HG03558 (cell line): ENCODE results near the gene FRAS1.
"Not testable (repeated sequence)": the region's sequence is repeated elsewhere in the genome, so short reads cannot be mapped to it uniquely, and the experiment has no call there.

Source experiments
- ATAC-seq: cut with Tn5 transposase; IDR thresholded peaks from one replicate; pipeline ENCODE4 v1.9.1; 2021; ENCODE audit warnings: moderate number of reproducible peaks; ENCODE audit not compliant: unreplicated experiment; ENCODE audit errors: extremely low read depth

FRAS1 gene

DNA sequence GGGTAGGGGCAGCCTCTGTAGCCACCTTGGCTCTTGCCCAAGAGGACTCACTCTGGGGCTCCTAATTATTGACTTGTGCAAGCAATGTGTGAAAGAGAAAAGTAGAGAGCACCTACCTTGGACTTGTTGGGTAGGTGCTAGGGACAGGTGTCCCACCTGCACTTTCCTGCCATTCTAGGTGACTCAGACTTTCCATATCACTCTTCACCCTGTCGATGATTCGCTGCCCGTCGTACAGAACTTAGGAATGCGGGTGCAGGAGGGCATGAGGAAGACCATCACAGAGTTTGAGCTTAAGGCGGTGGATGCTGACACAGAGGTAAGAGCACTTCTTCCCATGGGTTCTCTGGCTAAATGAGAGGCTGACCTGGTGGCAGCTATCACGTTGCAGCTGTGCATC, 407.1 kb downstream of the FRAS1 start:
- ATAC-seq = no peak

DNA sequence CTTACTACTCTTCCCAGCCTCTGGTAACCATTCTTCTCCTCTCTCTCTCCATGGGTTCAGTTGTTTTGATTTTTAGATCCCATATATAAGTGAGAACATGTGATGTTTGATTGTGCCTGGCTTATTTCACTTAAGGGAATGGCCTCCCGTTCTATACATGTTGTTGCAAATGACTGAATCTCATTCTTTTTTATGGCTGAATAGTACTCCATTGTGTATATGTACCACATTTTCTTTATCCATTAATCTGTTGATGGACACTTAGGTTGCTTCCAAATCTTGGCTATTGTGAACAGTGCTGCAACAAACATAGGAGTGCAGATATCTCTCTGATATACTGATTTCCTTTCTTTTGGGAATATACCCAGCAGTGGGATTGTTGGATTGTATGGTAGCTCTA, 410.1 kb downstream of the FRAS1 start:
- ATAC-seq = not testable (repeated sequence)

DNA sequence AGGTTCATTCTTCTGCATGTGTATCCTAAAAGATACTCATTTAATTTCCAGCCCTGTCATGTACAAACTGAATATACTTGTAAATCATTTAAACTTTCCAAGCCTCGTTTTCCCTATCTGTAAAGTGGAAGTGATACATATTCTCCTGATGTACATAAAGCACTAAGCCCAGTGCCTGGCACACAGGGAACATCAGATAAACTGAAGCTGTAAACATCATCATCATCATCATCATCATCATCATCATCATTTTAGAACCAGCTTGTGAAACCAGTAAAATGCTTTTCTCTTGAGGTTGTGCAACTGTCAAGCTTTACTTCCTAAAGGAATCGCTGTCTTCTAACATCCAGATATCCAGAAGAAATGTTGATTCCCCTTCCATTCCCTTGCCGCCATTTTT, 411.1 kb downstream of the FRAS1 start:
- ATAC-seq = no peak

DNA sequence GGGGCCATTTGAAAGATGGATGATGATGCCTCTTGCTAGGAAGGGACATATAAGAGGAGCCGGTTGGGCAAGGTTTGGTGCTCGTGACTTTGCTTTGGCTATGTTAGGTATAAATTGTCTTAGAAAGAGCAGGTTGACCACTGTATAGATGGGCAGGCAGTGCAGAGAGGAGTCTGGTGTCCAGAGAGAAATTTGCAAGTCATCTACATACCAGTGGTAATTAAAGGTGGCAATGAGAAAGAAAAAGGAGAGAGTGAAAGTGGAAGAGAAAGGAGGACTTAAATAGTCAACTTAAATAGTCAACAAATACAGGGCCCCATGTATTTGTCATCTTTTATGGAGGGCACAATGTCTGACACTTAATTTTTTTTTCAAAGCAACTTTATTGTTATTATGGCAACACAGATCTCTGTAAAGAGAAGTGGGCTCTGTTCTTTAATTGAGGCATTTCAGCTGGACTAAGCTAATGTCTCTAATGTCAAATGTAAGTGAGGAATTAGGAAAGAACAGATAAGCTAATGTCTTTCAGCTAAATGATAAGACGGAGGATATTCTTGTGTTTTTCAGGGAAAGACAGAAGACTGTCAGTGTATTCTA, 419.1 kb downstream of the FRAS1 start:
- ATAC-seq = no peak

DNA sequence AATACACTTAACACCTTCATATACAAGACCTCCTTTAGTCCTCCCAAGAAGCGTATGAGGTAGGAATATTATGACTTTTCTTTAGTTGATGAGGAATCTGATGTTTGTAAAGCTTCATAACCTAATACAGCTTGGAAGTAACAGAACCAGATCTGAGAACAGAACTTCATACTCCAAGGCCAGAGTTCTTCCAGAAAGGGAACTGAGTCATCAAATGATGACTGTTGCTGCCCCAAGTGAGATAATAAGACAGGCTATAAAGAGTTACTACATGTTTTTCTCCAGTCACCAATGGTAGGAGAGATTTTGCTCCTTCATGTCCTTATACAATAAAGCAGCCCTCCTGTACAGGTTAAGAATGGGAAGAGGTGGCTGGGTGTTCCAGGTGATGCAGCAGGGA, 420.2 kb downstream of the FRAS1 start:
- ATAC-seq = no peak

DNA sequence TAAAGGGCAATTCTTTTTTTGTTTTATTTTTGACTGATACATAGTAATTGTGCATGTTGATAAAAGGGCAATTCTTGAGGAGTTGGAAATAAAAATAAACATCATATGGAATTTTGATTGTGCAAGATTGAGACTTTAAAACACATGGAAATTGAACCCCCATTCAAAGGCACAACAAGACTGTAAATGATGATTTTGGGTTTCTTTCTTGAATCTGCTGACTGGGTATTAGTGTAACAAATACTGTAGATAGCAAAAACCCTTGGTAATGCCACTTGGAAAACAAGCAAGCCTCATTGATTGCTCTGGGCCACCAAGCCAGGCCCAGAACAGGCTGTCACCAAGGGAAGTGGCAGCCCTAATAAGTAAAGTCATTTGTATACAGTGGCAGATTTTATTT, 421.4 kb downstream of the FRAS1 start:
- ATAC-seq = no peak

DNA sequence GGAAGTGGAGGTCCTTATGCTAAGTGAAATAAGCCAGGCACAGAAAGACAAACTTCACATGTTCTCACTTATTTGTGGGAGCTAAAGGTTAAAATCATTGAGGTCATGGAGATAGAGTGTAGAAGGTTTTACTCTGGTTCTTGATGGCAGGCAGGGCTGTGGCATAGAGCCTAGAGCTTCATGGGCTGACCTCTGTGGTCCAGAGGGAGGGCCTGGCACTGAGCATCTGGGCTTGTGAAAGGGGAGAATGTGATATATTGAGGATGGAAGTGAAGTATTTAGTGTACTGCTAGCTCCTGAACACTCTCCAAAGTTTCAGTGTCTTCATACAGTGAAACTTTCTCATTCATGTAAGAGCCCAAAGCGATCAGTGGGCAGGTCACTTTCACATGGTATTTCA, 423.2 kb downstream of the FRAS1 start:
- ATAC-seq = no peak

DNA sequence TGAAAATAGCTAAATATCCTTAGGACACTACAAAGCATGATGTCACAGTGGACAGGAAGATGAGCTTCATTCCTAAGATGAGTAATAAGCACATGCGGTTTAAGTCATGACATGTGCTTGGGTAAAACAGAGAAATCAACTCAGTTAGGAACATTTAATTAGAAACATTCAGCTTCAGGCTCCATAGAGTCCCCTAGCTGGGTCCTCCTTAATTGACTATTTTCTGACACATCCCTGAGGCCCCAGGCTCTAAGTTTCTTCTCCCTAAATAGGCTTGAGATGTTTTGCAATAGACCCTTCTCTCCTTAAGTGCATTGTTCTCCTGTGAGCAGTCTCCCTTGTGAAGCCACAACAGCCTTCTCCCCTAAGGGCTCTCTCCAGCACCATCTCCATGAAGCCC, 424.1 kb downstream of the FRAS1 start:
- ATAC-seq = no peak

DNA sequence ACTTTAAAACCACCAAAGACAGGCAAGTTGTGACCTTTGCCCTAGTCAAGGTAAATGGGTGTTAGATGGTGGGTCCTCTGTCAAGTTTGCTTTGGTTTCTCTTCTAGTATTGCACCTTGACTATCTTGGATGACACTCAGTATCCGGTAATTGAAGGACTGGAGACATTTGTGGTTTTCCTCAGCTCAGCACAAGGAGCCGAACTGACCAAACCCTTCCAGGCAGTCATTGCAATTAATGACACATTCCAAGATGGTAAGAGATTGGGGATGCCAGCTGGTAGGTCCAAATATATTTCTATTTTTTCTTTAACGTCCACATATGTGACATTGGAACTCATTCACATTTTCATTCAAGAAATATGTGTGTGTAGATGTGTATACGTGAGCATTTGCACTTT, 425.2 kb downstream of the FRAS1 start:
- no peak for ATAC-seq

DNA sequence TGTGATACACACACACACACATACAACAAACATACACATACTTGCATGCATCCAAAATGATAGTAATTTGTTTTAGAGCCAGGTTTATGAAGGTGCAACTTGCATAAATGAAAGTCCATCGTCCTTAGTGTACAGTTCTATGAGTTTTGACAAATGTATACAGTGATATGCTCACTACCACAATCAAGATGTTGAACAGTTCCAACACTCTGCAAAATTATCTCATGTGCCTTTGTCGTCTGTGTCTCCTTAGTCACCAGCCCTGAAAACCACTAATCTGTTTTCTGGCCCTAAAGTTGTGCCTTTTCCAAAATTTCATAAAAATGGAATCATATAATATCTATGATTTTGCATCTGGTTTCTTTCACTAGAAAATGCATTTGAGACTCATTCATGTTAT, 426.7 kb downstream of the FRAS1 start:
- ATAC-seq = no peak

DNA sequence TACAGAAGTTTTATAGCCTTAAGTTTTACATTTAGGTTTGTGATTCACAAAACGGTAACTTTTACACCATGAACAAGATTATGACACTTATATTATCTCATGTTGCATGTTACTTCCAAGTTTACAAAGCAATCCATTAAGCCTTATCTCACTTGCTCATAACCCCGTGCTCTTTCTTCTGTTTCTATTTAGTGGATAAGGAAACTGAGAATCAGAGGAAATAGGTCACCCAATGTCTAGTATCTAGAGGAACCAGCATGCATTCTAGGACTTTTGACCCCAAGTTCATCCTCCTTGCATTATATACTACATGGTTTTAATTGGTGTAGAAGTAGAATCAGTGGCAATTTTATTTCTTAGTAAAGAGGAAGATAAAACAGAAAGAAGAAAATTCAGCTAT, 427.5 kb downstream of the FRAS1 start:
- ATAC-seq = no peak

DNA sequence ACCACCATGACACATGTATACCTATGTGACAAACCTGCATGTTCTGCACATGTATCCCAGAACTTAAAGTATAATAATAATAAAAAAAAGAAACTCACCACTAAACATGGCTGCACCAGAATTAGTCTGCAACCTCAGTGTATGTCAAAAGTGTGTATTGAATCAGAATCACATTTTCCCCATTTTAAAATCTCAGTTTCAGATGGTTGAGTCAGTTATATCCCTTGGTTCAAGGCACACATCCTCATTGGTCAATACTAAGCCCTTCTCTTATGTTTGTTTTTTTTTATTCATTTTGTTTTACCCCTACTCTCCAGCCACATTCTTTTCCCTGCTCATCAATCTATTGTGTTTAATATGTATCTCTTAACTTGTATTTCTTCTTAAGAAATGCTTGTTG, 436.6 kb downstream of the FRAS1 start:
- no peak for ATAC-seq

DNA sequence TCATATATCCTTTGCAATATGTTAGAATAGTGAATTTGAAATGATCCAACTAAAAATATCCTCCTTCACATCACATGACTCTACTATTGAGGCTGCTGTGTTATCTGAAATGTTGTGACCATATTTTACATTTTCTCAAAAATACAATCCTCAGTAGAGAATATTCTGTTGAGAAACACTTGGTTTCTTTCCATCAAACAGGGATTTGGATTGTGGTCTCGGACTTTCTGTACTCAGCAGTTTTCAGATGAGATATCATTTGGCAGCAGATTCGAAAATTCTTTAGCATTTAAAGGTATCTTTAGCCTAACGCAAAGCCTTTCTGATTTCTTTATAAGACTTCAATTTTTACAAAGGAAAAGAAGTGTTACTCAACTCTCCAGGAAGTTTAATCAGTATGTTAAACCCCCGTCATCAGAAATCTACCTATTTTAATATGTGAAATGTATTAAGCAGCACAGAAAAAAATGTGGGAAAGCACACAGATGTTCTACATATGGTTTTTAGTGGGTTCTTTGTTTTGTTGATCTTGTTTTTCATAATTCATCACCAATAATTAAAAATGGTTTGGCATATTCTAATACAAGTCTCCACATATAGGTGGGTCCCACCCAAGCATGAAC, 439.0 kb downstream of the FRAS1 start:
- no peak for ATAC-seq

DNA sequence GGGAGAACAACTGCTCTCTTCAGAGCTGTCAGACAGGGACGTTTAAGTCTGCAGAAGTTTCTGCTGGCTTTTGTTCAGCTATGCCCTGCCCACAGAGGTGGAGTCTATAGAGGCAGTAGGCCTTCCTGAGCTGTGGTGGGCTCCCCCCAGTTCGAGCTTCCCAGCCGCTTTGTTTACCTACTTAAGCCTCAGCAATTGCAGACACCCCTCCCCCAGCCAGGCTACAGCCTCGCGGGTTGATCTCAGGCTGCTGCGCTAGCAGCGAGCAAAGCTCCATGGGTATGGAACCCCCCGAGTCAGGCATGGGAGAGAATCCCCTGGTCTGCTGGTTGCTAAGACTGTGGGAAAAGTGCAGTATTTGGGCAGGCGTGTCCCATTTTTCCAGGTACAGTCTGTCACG, 449.1 kb downstream of the FRAS1 start:
- not testable (repeated sequence) for ATAC-seq

DNA sequence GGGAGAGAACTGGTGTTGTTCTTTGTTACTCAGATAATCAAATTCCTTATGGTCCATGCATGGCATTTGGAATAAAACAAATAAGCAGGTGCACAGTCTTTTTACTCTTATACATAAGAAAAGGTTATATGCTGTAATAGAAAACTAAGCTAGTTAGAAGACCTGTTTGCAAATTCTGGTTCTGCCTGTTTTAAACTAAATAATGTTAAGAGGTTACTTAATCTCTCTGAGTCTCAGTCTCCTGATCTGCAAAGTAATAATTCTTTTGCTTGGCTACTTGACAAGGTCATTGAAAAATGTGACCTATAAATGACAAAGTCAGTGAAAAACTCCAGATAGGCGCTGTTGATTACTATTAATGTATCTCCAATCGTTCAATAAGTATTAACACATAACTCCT, 451.9 kb downstream of the FRAS1 start:
- no peak for ATAC-seq

DNA sequence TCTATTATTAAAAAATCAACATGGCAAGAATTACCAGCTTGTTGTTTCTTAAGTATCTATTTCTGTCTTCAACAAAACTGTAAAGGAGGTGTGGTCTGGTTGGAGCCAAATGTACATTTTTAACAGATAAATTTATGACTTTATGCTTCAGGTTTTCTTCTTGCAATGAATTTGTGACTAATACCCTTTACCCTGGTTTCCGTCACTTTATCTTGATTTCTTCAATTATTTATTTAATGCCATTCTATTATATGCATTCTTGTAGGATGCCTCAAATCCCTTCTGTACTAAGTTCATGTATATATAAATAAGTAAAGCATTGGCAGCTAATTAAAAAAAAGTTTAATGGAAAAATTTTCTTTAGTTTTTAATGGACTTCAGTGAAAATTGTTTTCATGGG, 453.0 kb downstream of the FRAS1 start:
- ATAC-seq = no peak

DNA sequence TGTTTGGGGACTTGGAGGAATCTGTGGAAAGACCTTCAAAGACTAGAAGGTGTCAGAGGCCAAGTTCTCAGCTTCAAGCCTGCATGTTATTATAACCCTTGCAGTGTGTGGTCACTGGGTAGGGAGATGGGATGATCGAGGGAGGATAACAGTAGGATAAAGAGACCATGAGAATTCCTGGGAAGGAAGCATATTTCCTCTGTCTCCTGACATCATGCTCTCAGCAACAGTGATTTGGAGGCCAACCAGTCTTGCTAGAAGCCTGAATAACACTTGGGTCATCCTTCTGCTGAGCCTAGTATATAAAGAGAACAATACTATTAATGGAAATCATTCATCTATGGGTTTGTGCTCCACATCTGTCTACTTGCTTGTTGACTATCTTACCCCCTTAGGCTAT, 453.6 kb downstream of the FRAS1 start:
- no peak for ATAC-seq

DNA sequence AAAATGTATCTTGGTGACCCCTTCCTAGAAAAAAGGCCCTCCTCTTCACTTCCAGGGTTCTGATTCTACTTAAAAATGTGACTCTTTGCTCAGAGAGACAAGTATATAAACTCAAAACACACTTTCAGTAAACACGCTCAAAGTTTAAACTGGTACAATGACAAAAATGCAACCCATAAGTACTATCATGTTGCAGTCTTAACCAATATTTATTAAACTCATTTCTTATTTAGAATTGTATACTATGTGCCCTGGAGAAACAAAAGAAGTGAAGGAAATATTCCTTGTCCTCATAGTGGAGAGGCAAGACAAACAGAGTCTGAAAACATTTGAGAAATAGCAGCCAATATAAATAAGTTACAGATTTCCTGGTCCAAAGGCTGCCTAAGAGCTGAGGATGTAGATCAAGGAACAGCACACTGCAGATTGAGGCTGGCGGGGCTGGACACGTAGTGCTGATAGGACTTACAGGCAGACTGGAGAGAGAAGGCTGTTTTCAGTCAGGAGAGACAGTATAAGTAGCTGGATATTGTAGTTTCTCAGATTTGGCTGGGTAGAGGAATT, 455.3 kb downstream of the FRAS1 start:
- no peak for ATAC-seq

DNA sequence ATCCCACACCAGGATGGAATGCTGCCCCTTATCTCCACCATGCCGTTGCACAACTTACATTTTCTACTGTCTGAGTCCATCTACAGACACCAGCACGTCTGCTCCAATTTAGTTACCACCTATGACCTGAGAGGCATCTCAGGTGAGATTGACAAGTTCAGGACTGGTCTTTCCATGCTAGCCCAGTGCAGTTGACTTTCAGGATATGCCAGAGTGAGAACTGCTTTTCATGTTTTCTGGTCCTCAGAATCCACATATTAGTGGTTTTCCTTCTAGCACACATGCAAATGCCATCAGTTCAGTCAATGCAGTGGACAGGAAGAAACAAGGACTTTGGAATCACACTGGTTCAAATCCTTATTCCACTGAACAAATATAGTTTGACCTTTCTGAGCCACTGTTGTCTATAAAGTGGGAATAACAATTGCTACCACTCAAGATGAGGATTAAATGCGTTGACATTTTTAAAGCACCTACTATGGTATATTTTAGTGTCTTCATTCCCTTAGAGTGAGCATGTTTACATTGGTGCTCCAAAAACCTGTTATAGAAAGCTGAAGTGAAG, 456.4 kb downstream of the FRAS1 start:
- no peak for ATAC-seq

DNA sequence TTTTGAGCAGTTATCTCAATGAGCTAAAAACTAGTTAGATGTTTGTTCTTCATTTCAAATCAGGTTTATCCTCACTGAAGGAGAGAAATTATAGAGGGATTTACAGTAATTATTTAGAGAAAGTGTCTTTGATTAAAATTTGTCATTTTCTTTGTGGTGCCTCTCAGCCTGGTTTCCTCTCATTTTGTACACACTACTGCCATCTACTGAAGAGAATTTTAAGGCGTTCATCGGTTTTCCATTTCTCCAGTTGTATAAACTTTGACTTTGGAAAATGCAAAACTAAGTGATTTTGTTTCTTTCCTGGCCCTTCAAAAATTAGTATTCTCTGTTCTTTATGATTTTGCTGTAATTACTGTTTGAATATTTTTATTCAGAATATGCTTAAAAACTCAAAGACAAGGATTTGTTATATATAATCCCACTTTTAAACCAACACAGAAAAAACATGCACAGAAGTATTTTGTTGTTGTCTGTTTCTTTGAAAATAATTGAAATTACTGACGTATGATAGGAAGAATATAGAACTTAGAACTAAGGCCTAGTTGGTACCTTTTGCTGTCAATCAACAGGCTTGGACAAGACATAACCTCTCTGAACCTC, 460.0 kb downstream of the FRAS1 start:
- no peak for ATAC-seq

DNA sequence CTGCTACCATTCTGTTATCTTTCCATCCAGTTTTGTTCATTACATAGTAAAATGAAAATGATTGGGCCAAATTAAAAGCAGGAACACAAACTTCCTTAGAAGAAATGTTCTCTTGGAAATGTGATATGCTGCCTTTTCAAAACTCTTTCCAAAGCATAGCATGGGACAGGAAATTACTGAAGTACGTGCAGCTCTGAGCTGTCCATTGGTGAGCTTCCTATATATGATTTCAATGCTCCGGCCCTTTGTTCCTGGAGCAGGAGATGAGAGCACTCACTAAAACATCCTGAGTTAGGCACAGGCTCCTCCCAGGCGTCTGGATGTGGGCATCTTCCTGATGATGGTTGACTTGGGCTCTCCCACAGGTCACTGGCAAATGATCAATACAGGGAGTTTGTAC, 461.4 kb downstream of the FRAS1 start:
- no peak for ATAC-seq

DNA sequence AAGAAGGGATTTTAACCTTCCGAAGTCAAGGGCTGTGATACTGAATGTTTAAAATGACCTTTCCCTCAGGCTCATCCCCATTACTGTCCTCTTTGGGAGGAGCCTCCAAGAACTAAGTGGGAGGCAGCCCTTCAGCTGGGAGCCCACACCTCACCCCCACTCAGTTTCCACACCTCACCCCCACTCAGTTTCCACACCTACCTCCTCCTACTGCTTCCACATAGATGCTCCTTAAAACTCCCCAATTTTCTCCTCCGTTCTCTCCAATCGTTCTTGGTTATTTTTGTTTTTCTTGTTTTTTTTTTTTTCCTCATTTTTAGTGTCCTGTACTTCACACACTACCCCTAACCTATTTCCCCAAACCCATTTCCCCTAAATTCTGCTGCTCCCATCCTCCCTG, 462.8 kb downstream of the FRAS1 start:
- ATAC-seq = no peak
